ENCODE data around the gene RNASE12.

Gene RNASE12

DNA sequence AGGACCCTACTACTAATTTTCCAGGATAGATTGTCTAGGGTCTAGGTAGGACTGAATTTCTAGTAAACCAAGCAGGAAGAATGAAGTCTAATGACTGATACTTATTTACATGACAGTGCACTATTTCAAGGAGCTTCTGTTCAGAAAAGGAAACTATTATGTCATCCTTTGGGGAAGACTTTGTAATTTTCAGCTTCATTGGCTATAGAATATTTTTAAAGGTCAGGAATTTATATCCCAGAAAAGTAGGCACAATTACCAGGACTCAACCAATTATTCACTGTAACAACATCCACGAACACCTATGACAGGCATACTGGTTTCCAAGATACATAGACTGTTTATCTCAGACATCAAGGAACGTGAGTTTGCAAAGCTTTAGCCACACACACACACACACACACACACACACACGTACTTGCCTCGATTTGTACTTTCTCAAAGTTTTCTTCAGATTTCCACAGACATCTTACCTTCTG is 27.1 kb upstream of the RNASE12 start:
- TF ChIP-seq, protein P1, sequence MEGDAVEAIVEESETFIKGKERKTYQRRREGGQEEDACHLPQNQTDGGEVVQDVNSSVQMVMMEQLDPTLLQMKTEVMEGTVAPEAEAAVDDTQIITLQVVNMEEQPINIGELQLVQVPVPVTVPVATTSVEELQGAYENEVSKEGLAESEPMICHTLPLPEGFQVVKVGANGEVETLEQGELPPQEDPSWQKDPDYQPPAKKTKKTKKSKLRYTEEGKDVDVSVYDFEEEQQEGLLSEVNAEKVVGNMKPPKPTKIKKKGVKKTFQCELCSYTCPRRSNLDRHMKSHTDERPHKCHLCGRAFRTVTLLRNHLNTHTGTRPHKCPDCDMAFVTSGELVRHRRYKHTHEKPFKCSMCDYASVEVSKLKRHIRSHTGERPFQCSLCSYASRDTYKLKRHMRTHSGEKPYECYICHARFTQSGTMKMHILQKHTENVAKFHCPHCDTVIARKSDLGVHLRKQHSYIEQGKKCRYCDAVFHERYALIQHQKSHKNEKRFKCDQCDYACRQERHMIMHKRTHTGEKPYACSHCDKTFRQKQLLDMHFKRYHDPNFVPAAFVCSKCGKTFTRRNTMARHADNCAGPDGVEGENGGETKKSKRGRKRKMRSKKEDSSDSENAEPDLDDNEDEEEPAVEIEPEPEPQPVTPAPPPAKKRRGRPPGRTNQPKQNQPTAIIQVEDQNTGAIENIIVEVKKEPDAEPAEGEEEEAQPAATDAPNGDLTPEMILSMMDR (IDR thresholded peaks at IDR 0.05): no peak

DNA sequence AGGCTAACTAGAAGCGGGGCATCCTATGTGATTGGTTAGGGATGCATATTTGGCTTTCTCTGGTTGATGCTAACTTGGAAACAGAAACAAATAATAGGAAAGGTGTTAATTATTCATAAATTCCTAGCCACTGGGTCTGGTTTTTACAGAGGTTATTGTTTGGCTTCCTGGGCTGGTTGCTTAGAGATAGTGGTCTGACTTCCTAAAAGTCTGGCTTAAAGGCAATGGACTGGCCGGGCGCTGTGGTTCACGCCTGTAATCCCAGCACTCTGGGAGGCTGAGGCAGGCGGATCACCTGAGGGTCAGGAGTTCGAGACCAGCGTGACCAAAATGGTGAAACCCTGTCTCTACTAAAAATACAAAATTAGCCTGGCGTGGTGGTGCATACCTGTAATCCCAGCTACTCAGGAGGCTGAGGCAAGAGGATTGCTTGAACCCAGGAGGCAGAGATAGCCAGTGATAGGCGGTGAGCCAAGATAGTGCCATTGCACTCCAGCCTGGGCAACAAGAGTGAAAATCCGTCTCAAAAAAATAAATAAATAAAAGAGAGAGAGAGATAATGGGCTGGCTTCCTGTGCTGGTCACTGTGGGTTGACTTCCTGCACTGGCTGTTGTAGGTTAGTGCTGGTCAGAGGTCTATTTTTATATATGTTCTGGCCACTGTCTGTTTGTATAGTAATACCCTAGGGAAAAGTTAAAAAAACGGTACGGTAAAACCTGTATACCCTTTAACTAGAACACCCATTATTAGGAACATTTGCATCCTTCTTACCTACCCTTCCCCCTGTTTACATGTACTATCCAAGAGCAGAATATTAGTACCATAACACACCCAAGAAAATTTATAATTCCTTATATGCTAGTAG is 26.2 kb upstream of the RNASE12 start:
- TF ChIP-seq, protein P1 (IDR thresholded peaks at IDR 0.05): no peak

GRCh38 chr14:20615996-20616395 is 24.8 kb upstream of the RNASE12 start:
- TF ChIP-seq, protein P1 (IDR thresholded peaks at IDR 0.05): no peak

DNA sequence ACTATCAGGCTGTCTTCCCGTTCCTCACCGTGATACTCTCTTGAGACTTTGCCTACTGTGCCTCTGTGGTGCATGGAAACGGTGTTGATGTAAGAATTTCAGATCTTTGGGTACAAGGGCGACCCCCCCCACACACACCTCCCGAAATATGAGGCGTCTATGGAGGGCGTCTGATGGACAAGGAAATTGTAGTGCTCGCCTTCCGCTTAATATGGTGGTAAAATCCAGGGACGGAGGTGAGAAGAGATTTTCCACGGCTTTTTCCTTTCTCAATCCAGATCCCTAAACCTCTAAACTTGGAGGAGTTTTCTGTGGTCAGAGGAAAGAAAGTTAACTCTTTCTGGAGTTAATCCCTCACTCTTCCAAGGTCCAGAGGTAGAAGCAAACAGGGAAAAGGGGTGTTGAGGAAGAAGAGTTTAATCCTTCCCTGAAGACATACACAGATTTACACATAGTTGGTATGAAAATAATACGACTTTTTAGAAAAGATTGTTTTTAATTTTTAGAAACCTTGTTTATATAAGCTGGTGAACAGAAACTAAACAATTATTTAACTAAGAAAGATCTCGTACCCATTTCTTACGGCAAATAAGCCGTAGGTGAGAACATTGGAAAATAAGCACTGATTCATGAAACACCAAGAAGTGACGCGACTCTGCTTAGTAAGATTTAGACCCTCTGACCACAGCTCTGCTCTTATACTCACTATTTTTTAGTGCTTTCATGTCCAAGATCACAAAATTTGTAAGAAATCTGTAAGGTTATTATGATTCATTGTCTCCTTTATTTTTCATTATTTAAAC is 23.1 kb upstream of the RNASE12 start:
- TF ChIP-seq, protein P1 (IDR thresholded peaks at IDR 0.05): no peak

- TF ChIP-seq, protein P1 (IDR thresholded peaks at IDR 0.05): peak; percentile 65
These were observed 22.2 kb upstream of the RNASE12 start for GRCh38 chr14:20613094-20614037.

GRCh38 chr14:20612403-20612802 is 21.2 kb upstream of the RNASE12 start:
- TF ChIP-seq, protein P1 (IDR thresholded peaks at IDR 0.05): no peak

DNA sequence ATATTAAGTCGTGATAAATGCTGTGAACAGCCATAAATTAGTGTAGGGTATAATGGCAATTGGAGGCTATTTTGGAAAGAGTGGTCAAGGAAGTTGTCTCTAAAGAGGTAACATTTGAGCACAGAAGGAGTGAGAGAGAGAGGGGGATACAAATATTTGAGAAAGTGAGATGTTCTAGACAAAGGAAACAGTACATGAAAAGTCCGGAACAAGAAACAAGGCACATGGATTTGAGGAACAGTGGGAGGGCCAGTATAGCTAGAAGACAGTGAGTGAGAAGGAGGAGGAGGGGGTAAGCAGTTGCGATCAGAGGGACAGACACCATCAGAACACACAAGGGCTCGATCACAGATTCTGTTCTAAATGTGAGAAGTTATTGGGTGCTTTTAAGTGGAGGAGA is 20.1 kb upstream of the RNASE12 start:
- TF ChIP-seq, protein P1 (IDR thresholded peaks at IDR 0.05): no peak
